SK-N-SH treated with all-trans-retinoic acid at 6 μM for 48 hours (cell line): ENCODE measurements around the gene PLCH2.

ENCODE experiments used
- ATAC-seq: fragments of 200-7000 bp; cut with Tn5 transposase; 3 replicates; pipeline ENCODE4 v1.9.1; 2020; ENCODE audit warnings: mild to moderate bottlenecking, moderate library complexity
- ARNTL ChIP-seq: fragments of 450-650 bp; formaldehyde crosslinking; IDR thresholded peaks from 2 replicates; pipeline ENCODE4 v1.5.0; 2020; ENCODE audit warnings: low read depth, mild to moderate bottlenecking, moderate library complexity, borderline replicate concordance
- BACH2 ChIP-seq: fragments of 250-450 bp; sonication (Bioruptor Pico); IDR thresholded peaks from 2 replicates; pipeline ENCODE4 v1.9.0; 2021; ENCODE audit warnings: mild to moderate bottlenecking, borderline replicate concordance
- CSDC2 ChIP-seq: fragments of 250-450 bp; sonication (Bioruptor Pico); IDR thresholded peaks from 2 replicates; pipeline ENCODE4 v1.5.0; 2020; ENCODE audit warnings: mild to moderate bottlenecking, moderate library complexity
- ESRRG ChIP-seq: fragments of 250-450 bp; sonication (Bioruptor Pico); IDR thresholded peaks from 2 replicates; pipeline ENCODE4 v1.6.1; 2021; ENCODE audit warnings: mild to moderate bottlenecking
- GLIS3 ChIP-seq: fragments of 250-450 bp; sonication (Bioruptor Pico); IDR thresholded peaks from 2 replicates; pipeline ENCODE4 v1.5.0; 2020; ENCODE audit warnings: mild to moderate bottlenecking, moderate library complexity
- ISL1 ChIP-seq: fragments of 250-450 bp; sonication (Bioruptor Pico); IDR thresholded peaks from 2 replicates; pipeline ENCODE4 v2.1.2; 2022; ENCODE audit warnings: mild to moderate bottlenecking, moderate library complexity
- OSR1 ChIP-seq: fragments of 250-450 bp; sonication (Bioruptor Pico); IDR thresholded peaks from 2 replicates; pipeline ENCODE4 v1.8.0; 2022; ENCODE audit warnings: moderate library complexity, mild to moderate bottlenecking, inconsistent platforms
- PPARA ChIP-seq: fragments of 250-450 bp; sonication (Bioruptor Pico); IDR thresholded peaks from 2 replicates; pipeline ENCODE4 v1.5.0; 2020; ENCODE audit warnings: mild to moderate bottlenecking, borderline replicate concordance
- RARB ChIP-seq: fragments of 250-450 bp; sonication (Bioruptor Pico); IDR thresholded peaks from 2 replicates; pipeline ENCODE4 v1.8.0; 2021; ENCODE audit warnings: mild to moderate bottlenecking, moderate library complexity
- SNAI2 ChIP-seq: fragments of 250-450 bp; sonication (Bioruptor Pico); IDR thresholded peaks from 2 replicates; pipeline ENCODE4 v1.5.0; 2020; ENCODE audit warnings: mild to moderate bottlenecking, moderate library complexity
- TCF4 ChIP-seq: fragments of 250-450 bp; sonication (Bioruptor Pico); IDR thresholded peaks from 2 replicates; pipeline ENCODE4 v1.8.0; 2021; ENCODE audit warnings: mild to moderate bottlenecking, moderate library complexity, borderline replicate concordance
- TOX ChIP-seq: fragments of 250-450 bp; sonication (Bioruptor Pico); IDR thresholded peaks from 2 replicates; pipeline ENCODE4 v1.8.0; 2021; ENCODE audit warnings: mild to moderate bottlenecking, moderate library complexity, borderline replicate concordance
- ZC3H10 ChIP-seq: fragments of 250-450 bp; sonication (Bioruptor Pico); IDR thresholded peaks from 2 replicates; pipeline ENCODE4 v1.5.1; 2021; ENCODE audit warnings: mild to moderate bottlenecking, moderate library complexity
- ZFP3 ChIP-seq: fragments of 250-450 bp; sonication (Bioruptor Pico); IDR thresholded peaks from 2 replicates; pipeline ENCODE4 v1.5.0; 2020; ENCODE audit warnings: mild to moderate bottlenecking, moderate library complexity
- ZFP30 ChIP-seq: fragments of 450-650 bp; formaldehyde crosslinking; IDR thresholded peaks from 2 replicates; pipeline ENCODE4 v1.5.0; 2022; ENCODE audit warnings: mild to moderate bottlenecking, moderate library complexity
- ZNF565 ChIP-seq: fragments of 450-650 bp; formaldehyde crosslinking; conservative IDR thresholded peaks from 2 replicates; pipeline ENCODE4 v1.5.0; 2020; ENCODE audit warnings: low read depth, mild to moderate bottlenecking, moderate library complexity
- ZNF8 ChIP-seq: fragments of 450-650 bp; formaldehyde crosslinking; IDR thresholded peaks from 2 replicates; pipeline ENCODE4 v1.5.0; 2020; ENCODE audit warnings: mild to moderate bottlenecking, moderate library complexity
- TF ChIP-seq, protein P1 (sequence below): fragments of 250-450 bp; sonication (Bioruptor Pico); IDR thresholded peaks from 2 replicates; pipeline ENCODE4 v1.8.0; 2020; ENCODE audit warnings: mild to moderate bottlenecking, moderate library complexity, borderline replicate concordance
- TF ChIP-seq, protein P2 (sequence below): fragments of 250-450 bp; sonication (Bioruptor Pico); IDR thresholded peaks from 2 replicates; pipeline ENCODE4 v1.5.1; 2021; ENCODE audit warnings: mild to moderate bottlenecking, moderate library complexity
- TF ChIP-seq, protein P3 (sequence below): fragments of 250-450 bp; sonication (Bioruptor Pico); IDR thresholded peaks from 2 replicates; pipeline ENCODE4 v1.8.0; 2021; ENCODE audit warnings: low read depth, mild to moderate bottlenecking, moderate library complexity, borderline replicate concordance
- TF ChIP-seq, protein P4 (sequence below): fragments of 250-450 bp; sonication (Bioruptor Pico); IDR thresholded peaks from 2 replicates; pipeline ENCODE4 v1.5.1; 2020; ENCODE audit warnings: low read depth, mild to moderate bottlenecking, moderate library complexity
- TF ChIP-seq, protein P5 (sequence below): fragments of 250-450 bp; sonication (Bioruptor Pico); IDR thresholded peaks from 2 replicates; pipeline ENCODE4 v1.5.0; 2020; ENCODE audit warnings: mild to moderate bottlenecking, moderate library complexity

Gene PLCH2

DNA sequence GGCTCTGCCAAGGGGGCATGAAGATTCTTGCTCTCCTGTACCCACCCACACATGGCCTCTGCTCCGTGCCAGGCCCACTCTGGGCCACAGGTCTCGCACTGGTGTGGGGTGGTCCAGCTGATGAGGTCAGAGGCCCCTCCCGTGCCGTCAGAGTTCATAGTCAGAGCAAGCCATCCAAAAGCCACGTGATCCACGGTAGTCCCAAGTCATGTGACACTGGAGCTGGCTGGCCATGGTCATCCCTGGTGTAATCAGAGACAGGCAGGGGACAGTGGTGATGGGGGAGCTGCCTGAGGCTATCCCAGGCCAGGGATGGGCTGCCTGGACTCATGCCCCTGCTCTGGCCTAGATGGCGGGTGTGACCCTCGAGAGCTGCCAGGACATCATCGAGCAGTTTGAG lies 10.5 kb downstream of the PLCH2 start (continued):
- TF ChIP-seq, protein P1, sequence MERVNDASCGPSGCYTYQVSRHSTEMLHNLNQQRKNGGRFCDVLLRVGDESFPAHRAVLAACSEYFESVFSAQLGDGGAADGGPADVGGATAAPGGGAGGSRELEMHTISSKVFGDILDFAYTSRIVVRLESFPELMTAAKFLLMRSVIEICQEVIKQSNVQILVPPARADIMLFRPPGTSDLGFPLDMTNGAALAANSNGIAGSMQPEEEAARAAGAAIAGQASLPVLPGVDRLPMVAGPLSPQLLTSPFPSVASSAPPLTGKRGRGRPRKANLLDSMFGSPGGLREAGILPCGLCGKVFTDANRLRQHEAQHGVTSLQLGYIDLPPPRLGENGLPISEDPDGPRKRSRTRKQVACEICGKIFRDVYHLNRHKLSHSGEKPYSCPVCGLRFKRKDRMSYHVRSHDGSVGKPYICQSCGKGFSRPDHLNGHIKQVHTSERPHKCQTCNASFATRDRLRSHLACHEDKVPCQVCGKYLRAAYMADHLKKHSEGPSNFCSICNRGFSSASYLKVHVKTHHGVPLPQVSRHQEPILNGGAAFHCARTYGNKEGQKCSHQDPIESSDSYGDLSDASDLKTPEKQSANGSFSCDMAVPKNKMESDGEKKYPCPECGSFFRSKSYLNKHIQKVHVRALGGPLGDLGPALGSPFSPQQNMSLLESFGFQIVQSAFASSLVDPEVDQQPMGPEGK (CRISPR knock-in tag), result no peak
- TF ChIP-seq, all 23 proteins: peak for 0

DNA sequence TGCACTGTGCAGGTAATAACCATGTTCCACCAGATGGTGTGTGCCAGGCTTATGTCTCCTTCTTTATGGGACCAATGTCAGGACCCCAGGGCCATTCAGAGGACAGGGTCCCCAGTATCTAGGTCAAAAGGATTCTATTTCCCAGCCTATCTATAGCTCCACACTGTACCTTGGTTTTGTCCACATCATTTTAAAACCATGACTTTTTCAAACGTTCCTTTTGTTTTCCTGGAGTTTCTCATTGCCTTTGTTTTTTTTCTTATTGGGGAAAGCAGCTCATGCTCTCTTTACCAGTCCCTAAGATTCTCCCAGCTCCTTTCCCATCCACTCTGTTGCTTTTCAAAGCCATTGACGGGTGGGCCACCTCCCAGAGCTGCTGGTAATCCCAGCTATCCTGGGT lies 12.6 kb downstream of the PLCH2 start:
- ATAC-seq, result no peak
- TF ChIP-seq GLIS3 (CRISPR knock-in tag), result no peak
- TF ChIP-seq, protein P2, sequence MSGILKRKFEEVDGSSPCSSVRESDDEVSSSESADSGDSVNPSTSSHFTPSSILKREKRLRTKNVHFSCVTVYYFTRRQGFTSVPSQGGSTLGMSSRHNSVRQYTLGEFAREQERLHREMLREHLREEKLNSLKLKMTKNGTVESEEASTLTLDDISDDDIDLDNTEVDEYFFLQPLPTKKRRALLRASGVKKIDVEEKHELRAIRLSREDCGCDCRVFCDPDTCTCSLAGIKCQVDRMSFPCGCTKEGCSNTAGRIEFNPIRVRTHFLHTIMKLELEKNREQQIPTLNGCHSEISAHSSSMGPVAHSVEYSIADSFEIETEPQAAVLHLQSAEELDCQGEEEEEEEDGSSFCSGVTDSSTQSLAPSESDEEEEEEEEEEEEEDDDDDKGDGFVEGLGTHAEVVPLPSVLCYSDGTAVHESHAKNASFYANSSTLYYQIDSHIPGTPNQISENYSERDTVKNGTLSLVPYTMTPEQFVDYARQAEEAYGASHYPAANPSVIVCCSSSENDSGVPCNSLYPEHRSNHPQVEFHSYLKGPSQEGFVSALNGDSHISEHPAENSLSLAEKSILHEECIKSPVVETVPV (CRISPR knock-in tag), result no peak
- no peak for TF ChIP-seq OSR1 (CRISPR knock-in tag)
- no peak for TF ChIP-seq ZNF8 (CRISPR knock-in tag)
- TF ChIP-seq, protein P3, sequence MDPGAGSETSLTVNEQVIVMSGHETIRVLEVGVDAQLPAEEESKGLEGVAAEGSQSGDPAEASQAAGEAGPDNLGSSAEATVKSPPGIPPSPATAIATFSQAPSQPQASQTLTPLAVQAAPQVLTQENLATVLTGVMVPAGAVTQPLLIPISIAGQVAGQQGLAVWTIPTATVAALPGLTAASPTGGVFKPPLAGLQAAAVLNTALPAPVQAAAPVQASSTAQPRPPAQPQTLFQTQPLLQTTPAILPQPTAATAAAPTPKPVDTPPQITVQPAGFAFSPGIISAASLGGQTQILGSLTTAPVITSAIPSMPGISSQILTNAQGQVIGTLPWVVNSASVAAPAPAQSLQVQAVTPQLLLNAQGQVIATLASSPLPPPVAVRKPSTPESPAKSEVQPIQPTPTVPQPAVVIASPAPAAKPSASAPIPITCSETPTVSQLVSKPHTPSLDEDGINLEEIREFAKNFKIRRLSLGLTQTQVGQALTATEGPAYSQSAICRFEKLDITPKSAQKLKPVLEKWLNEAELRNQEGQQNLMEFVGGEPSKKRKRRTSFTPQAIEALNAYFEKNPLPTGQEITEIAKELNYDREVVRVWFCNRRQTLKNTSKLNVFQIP (CRISPR knock-in tag), result no peak
- no peak for TF ChIP-seq PPARA (CRISPR knock-in tag)
- TF ChIP-seq TCF4 (CRISPR knock-in tag), result no peak
- TF ChIP-seq ZFP30 (CRISPR knock-in tag), result no peak
- TF ChIP-seq ZC3H10 (CRISPR knock-in tag), result no peak
- TF ChIP-seq ISL1 (CRISPR knock-in tag), result no peak
- TF ChIP-seq TOX (CRISPR knock-in tag), result no peak
- TF ChIP-seq, protein P4, sequence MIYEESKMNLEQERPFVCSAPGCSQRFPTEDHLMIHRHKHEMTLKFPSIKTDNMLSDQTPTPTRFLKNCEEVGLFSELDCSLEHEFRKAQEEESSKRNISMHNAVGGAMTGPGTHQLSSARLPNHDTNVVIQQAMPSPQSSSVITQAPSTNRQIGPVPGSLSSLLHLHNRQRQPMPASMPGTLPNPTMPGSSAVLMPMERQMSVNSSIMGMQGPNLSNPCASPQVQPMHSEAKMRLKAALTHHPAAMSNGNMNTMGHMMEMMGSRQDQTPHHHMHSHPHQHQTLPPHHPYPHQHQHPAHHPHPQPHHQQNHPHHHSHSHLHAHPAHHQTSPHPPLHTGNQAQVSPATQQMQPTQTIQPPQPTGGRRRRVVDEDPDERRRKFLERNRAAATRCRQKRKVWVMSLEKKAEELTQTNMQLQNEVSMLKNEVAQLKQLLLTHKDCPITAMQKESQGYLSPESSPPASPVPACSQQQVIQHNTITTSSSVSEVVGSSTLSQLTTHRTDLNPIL (CRISPR knock-in tag), result no peak
- TF ChIP-seq ZNF565 (CRISPR knock-in tag), result no peak
- no peak for TF ChIP-seq BACH2 (CRISPR knock-in tag)
- TF ChIP-seq, protein P5, sequence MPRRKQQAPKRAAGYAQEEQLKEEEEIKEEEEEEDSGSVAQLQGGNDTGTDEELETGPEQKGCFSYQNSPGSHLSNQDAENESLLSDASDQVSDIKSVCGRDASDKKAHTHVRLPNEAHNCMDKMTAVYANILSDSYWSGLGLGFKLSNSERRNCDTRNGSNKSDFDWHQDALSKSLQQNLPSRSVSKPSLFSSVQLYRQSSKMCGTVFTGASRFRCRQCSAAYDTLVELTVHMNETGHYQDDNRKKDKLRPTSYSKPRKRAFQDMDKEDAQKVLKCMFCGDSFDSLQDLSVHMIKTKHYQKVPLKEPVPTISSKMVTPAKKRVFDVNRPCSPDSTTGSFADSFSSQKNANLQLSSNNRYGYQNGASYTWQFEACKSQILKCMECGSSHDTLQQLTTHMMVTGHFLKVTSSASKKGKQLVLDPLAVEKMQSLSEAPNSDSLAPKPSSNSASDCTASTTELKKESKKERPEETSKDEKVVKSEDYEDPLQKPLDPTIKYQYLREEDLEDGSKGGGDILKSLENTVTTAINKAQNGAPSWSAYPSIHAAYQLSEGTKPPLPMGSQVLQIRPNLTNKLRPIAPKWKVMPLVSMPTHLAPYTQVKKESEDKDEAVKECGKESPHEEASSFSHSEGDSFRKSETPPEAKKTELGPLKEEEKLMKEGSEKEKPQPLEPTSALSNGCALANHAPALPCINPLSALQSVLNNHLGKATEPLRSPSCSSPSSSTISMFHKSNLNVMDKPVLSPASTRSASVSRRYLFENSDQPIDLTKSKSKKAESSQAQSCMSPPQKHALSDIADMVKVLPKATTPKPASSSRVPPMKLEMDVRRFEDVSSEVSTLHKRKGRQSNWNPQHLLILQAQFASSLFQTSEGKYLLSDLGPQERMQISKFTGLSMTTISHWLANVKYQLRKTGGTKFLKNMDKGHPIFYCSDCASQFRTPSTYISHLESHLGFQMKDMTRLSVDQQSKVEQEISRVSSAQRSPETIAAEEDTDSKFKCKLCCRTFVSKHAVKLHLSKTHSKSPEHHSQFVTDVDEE, result no peak
- no peak for TF ChIP-seq RARB (CRISPR knock-in tag)
- no peak for TF ChIP-seq SNAI2 (CRISPR knock-in tag)
- TF ChIP-seq ESRRG, result no peak
- no peak for TF ChIP-seq ZFP3 (CRISPR knock-in tag)

DNA sequence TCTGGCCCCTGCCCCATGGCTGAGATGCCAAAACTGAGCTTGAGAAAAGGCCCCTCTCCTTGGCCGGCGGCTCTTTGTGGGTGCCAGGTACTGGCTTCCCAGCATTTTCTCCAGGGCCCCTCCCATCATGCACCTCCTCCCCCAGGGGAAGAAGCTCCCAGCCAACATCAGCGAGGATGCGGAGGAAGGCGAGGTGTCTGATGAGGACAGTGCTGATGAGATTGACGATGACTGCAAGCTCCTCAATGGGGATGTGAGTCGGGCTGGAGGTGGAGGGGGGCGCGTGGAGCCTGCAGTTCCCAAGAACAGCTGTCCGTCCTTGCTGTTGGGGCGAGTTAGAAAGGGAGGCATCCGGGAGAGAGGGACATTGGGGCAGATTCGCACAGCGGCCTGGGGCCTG lies 13.5 kb downstream of the PLCH2 start:
- no peak for ATAC-seq
- TF ChIP-seq PPARA (CRISPR knock-in tag) (no peak), BACH2 (CRISPR knock-in tag) (no peak), ARNTL (no peak), TOX (CRISPR knock-in tag) (no peak), ZNF565 (CRISPR knock-in tag) (no peak), CSDC2 (CRISPR knock-in tag) (no peak), TCF4 (CRISPR knock-in tag) (no peak), OSR1 (CRISPR knock-in tag) (no peak), ZNF8 (CRISPR knock-in tag) (no peak)
- TF ChIP-seq, protein P3 (CRISPR knock-in tag), result no peak
- TF ChIP-seq, protein P2 (CRISPR knock-in tag), result no peak
- TF ChIP-seq, protein P1 (CRISPR knock-in tag), result no peak
